Activated CD4-positive, CD25-positive, alpha-beta regulatory T cell (primary cell): ENCODE results near the gene ADSS2.

Experiments
- DNase-seq, 4 experiments: peaks; one replicate each; lab custom pipeline; 2025; lab: John Stamatoyannopoulos, UW

ADSS2 gene

GRCh38 chr1:244445320-244446181, 6.2 kb downstream of the ADSS2 start:
- DNase-seq, result no peak

GRCh38 chr1:244444854-244445253, 6.9 kb downstream of the ADSS2 start:
- DNase-seq, result no peak

- no peak for DNase-seq
Observed at GRCh38 chr1:244442850-244443249, 8.9 kb downstream of the ADSS2 start.

- no peak for DNase-seq
Observed at GRCh38 chr1:244439391-244440032, 12.2 kb downstream of the ADSS2 start.

GRCh38 chr1:244437086-244437468, 14.6 kb downstream of the ADSS2 start:
- DNase-seq, result no peak

GRCh38 chr1:244436336-244437085, 15.2 kb downstream of the ADSS2 start:
- no peak for DNase-seq

GRCh38 chr1:244435562-244436205, 16.0 kb downstream of the ADSS2 start:
- no peak for DNase-seq

GRCh38 chr1:244431166-244431565, 20.5 kb downstream of the ADSS2 start:
- DNase-seq, result no peak

- DNase-seq, result no peak
Observed at GRCh38 chr1:244429818-244430217, 21.9 kb downstream of the ADSS2 start.

GRCh38 chr1:244427647-244428046, 24.1 kb downstream of the ADSS2 start:
- DNase-seq, result no peak

- DNase-seq, result no peak
Observed at GRCh38 chr1:244424649-244425334, 26.9 kb downstream of the ADSS2 start.

GRCh38 chr1:244422174-244422573, 29.5 kb downstream of the ADSS2 start:
- no peak for DNase-seq

GRCh38 chr1:244419024-244419423, 32.7 kb downstream of the ADSS2 start:
- no peak for DNase-seq

GRCh38 chr1:244414543-244414942, 37.2 kb downstream of the ADSS2 start:
- no peak for DNase-seq

GRCh38 chr1:244413736-244414135, 38.0 kb downstream of the ADSS2 start:
- no peak for DNase-seq

- DNase-seq, result no peak
Observed at GRCh38 chr1:244412176-244412575, 39.5 kb downstream of the ADSS2 start.

- no peak for DNase-seq
Observed at GRCh38 chr1:244409701-244410100, 42.0 kb downstream of the ADSS2 start.

- DNase-seq, result no peak
Observed at GRCh38 chr1:244406337-244406736, 45.4 kb downstream of the ADSS2 start.

GRCh38 chr1:244405856-244406255, 45.9 kb downstream of the ADSS2 start:
- DNase-seq, result no peak

- DNase-seq, result no peak
Observed at GRCh38 chr1:244403431-244403830, 48.3 kb downstream of the ADSS2 start.

GRCh38 chr1:244400974-244401373, 50.7 kb downstream of the ADSS2 start:
- DNase-seq, result no peak

GRCh38 chr1:244397131-244397530, 54.6 kb downstream of the ADSS2 start:
- DNase-seq, result no peak
